K562 (cell line): ENCODE results near the gene CFD. TPM values are rescaled to one million over a fixed set of nuclear protein-coding genes. Genes with fewer than 3 reads are reported as not detected.

Source experiments
- ATAC-seq: fragments of 200-7000 bp; cut with Tn5 transposase; 3 replicates; pipeline ENCODE4 v1.9.1; 2020; ENCODE audit warnings: moderate library complexity
- BruUV-seq: library from RNA; stranded (reverse); fragments of 400-500 nt; replicated peaks from 2 replicates; lab custom pipeline; 2021; lab: Mats Ljungman, UMichigan
- CTCF ChIA-PET: fragments of 300-600 bp; formaldehyde crosslinking; extraction: SDS; loops from one replicate; lab custom pipeline; 2021; ENCODE audit warnings: low intra/inter-chr PET ratio; lab: Yijun Ruan, JAX
- POLR2A ChIA-PET: fragments of 300-600, 350-650 bp; sonication (Branson Sonifier 250); formaldehyde crosslinking; extraction: SDS; loops from one replicate; lab custom pipeline; 2021; ENCODE audit warnings: antibody characterized with exemption, inconsistent platforms; lab: Yijun Ruan, JAX
- DNase-seq, 4 experiments: peaks; one replicate each; pipeline versions ENCODE4 v3.0.0 to v3.0.0-alpha.2; 2011 to 2018; ENCODE audit warnings: low spot score in 3 of 4, mixed read lengths in 3 of 4; ENCODE audit errors: extremely low read depth in 1 of 4
- FAIRE-seq: peaks from 2 replicates; lab custom pipeline; 2011; peaks lifted over from hg19 to GRCh38; lab: Jason Lieb, UNC
- H2AFZ ChIP-seq: 2 replicates; pipeline ENCODE4 v1.6.0; 2011; ENCODE audit warnings: low read depth, low read length, control low read depth, inconsistent platforms
- H3K27ac ChIP-seq: fragments of 200-600 bp; 3 replicates; pipeline ENCODE4 v1.8.0; 2011; ENCODE audit warnings: low read depth, mild to moderate bottlenecking, control low read depth, inconsistent platforms, low read length, moderate library complexity, mixed read lengths; ENCODE audit errors: extremely low read depth
- H3K27me3 ChIP-seq, 2 experiments: fragments of 300-600 bp in 1 of 2; 2 replicates in 1 of 2; 3 replicates in 1 of 2; pipeline versions ENCODE4 v1.6.0 to v1.8.0; 2011; ENCODE audit warnings: inconsistent platforms in 2 of 2, low read length in 2 of 2, mild to moderate bottlenecking in 1 of 2, mixed read lengths in 1 of 2, moderate library complexity in 1 of 2; ENCODE audit not compliant: control insufficient read depth in 2 of 2, insufficient read depth in 2 of 2
- H3K36me3 ChIP-seq: fragments of 300-600 bp; 3 replicates; pipeline ENCODE4 v1.8.0; 2011; ENCODE audit warnings: mild to moderate bottlenecking, low read length, inconsistent platforms; ENCODE audit not compliant: control insufficient read depth, insufficient read depth
- H3K4me1 ChIP-seq, 2 experiments: fragments of 200-600 bp in 1 of 2; replicated peaks in 1 of 2; 2 replicates in 1 of 2; 3 replicates in 1 of 2; pipeline versions ENCODE4 v1.5.1 to v1.8.0; 2011; ENCODE audit warnings: inconsistent platforms in 2 of 2, low read length in 2 of 2, mild to moderate bottlenecking in 1 of 2, mixed read lengths in 1 of 2, moderate library complexity in 1 of 2; ENCODE audit not compliant: control insufficient read depth in 2 of 2, insufficient read depth in 2 of 2
- H3K4me2 ChIP-seq: 2 replicates; pipeline ENCODE4 v1.6.1; 2011; ENCODE audit warnings: low read length, control low read depth, inconsistent platforms, mixed read lengths; ENCODE audit not compliant: insufficient read depth
- H3K4me3 ChIP-seq: fragments of 200-600 bp; sonication (generic), shearing (Covaris generic); 2 replicates; pipeline ENCODE4 v1.5.1; 2016; ENCODE audit warnings: control low read depth, inconsistent platforms
- H3K79me2 ChIP-seq: fragments of 200-600 bp; 3 replicates; pipeline ENCODE4 v1.8.0; 2011; ENCODE audit warnings: low read length, inconsistent platforms; ENCODE audit not compliant: control insufficient read depth, insufficient read depth
- H3K9ac ChIP-seq, 2 experiments: 2 replicates each; pipeline versions ENCODE4 v1.6.0 to v1.6.1; 2011; ENCODE audit warnings: low read depth in 2 of 2, low read length in 2 of 2, control low read depth in 1 of 2, inconsistent platforms in 1 of 2, mild to moderate bottlenecking in 1 of 2, mixed read lengths in 1 of 2; ENCODE audit not compliant: insufficient read depth in 1 of 2
- H3K9me1 ChIP-seq: one replicate; pipeline ENCODE4 v1.6.0; 2011; ENCODE audit warnings: inconsistent platforms, mild to moderate bottlenecking, low read length, moderate library complexity; ENCODE audit not compliant: control insufficient read depth, insufficient read depth
- H3K9me3 ChIP-seq: replicated peaks from 2 replicates; pipeline ENCODE4 v1.5.1; 2011; ENCODE audit warnings: low read depth, low read length, inconsistent platforms; ENCODE audit not compliant: control insufficient read depth, insufficient read depth
- H4K20me1 ChIP-seq: replicated peaks from 2 replicates; pipeline ENCODE4 v1.6.1; 2011; ENCODE audit warnings: low read length, inconsistent platforms, mixed read lengths; ENCODE audit not compliant: control insufficient read depth, insufficient read depth
- ADNP ChIP-seq: fragments of 200-800 bp; sonication (Bioruptor generic); IDR thresholded peaks from 2 replicates; pipeline ENCODE4 v1.6.1; 2016; ENCODE audit warnings: missing genetic modification characterization, missing compliant biosample characterization
- ARID3A ChIP-seq: IDR thresholded peaks from 2 replicates; pipeline ENCODE4 v1.6.1; 2012; ENCODE audit warnings: low read depth, low read length, improper control_type of control experiment, borderline replicate concordance
- CBX5 ChIP-seq: IDR thresholded peaks from 2 replicates; pipeline ENCODE4 v1.6.1; 2014; ENCODE audit warnings: low read depth, borderline replicate concordance
- CEBPG ChIP-seq, 3 experiments: fragments of 200-800 bp in 1 of 3; sonication (Bioruptor generic) in 1 of 3; sonication (generic) in 1 of 3; formaldehyde crosslinking in 1 of 3; IDR thresholded peaks in 2 of 3; conservative IDR thresholded peaks in 1 of 3; 2 replicates each; pipeline versions ENCODE4 v1.6.1 to v1.8.0; 2016 to 2022; ENCODE audit warnings: missing compliant biosample characterization in 2 of 3, missing genetic modification characterization in 2 of 3, mild to moderate bottlenecking in 1 of 3, missing genetic modification reagents in 1 of 3
- ELF4 ChIP-seq: fragments of 450-650 bp; formaldehyde crosslinking; IDR thresholded peaks from 2 replicates; pipeline ENCODE4 v1.4.0; 2022; ENCODE audit warnings: missing genetic modification characterization
- HCFC1 ChIP-seq: IDR thresholded peaks from 2 replicates; pipeline ENCODE4 v1.6.1; 2012; ENCODE audit warnings: low read depth, low read length, improper control_type of control experiment
- IFI16 ChIP-seq: fragments of 250-450 bp; sonication (Bioruptor Pico); IDR thresholded peaks from 2 replicates; pipeline ENCODE4 v2.1.2; 2022; ENCODE audit warnings: mild to moderate bottlenecking, inconsistent platforms
- IRF2 ChIP-seq: sonication (generic); formaldehyde crosslinking; IDR thresholded peaks from 2 replicates; pipeline ENCODE4 v1.8.1; 2022; ENCODE audit warnings: mild to moderate bottlenecking, missing genetic modification reagents
- JUNB ChIP-seq: fragments of 450-650 bp; formaldehyde crosslinking; conservative IDR thresholded peaks from 2 replicates; pipeline ENCODE4 v1.4.0; 2020; ENCODE audit warnings: mild to moderate bottlenecking
- NCOA6 ChIP-seq: fragments of 450-650 bp; IDR thresholded peaks from 2 replicates; pipeline ENCODE4 v1.6.1; 2017; ENCODE audit warnings: mild to moderate bottlenecking
- RCOR1 ChIP-seq, 2 experiments: IDR thresholded peaks; 2 replicates each; pipeline ENCODE4 v1.6.1; 2012; ENCODE audit warnings: low read depth in 2 of 2, low read length in 2 of 2, borderline replicate concordance in 1 of 2, improper control_type of control experiment in 1 of 2
- TCFL5 ChIP-seq: fragments of 250-450 bp; sonication (Bioruptor Pico); conservative IDR thresholded peaks from 2 replicates; pipeline ENCODE4 v1.6.1; 2021; ENCODE audit warnings: mild to moderate bottlenecking, moderate library complexity, matching md5 sums
- ZNF592 ChIP-seq: fragments of 450-650 bp; IDR thresholded peaks from 2 replicates; pipeline ENCODE4 v1.6.1; 2017; ENCODE audit warnings: antibody characterized with exemption, mild to moderate bottlenecking
- WGBS: fragments of 100-300 bp; shearing (Covaris generic); methylation state at CpG from one replicate; pipeline ENCODE4 v1.1.6; 2016; ENCODE audit warnings: low coverage, mixed read lengths; ENCODE audit not compliant: insufficient coverage; ENCODE audit errors: missing lambda C conversion rate; 5-methylcytosine and 5-hydroxymethylcytosine counted together
- in situ Hi-C: fragments of 300-500 bp; cut with MboI; formaldehyde crosslinking; loops from 4 replicates; pipeline ENCODE4 v1.15.0; 2018; ENCODE audit warnings: inconsistent platforms, mixed read lengths
- intact Hi-C: fragments of 100-400 bp; cut with micrococcal nuclease; formaldehyde crosslinking; loops from 2 replicates; pipeline ENCODE4 v1.14.2; 2022
- polyA plus RNA-seq, 8 experiments: library from polyadenylated mRNA; depleted of rRNA in 4 of 8; stranded (reverse) in 5 of 8; unstranded in 3 of 8; fragments of >200 nt; fragmentation: Nextera tagmentation in 2 of 8; fragmentation: Illumina TruSeq in 1 of 8; extraction: Ambion mirVana in 2 of 8; extraction: Trizol in 1 of 8; gene quantifications; 2 replicates each; pipeline versions ENCODE4 v1.2.1 to v1.2.3, GENCODE V29; 2011 to 2014; ENCODE audit warnings: inconsistent platforms in 1 of 8, missing spikeins in 1 of 8
- total RNA-seq, 7 experiments: library from RNA; depleted of rRNA in 6 of 7; stranded (reverse); fragments of >200 nt in 6 of 7; fragmentation: Illumina TruSeq in 2 of 7; extraction: Trizol in 2 of 7; gene quantifications; 2 replicates each; pipeline versions ENCODE4 v1.2.1 to v1.2.3, GENCODE V29; 2011 to 2021; ENCODE audit warnings: low replicate concordance in 1 of 7
- TF ChIP-seq, protein P1 (sequence below): fragments of 250-450 bp; sonication (Bioruptor Pico); IDR thresholded peaks from 2 replicates; pipeline ENCODE4 v1.9.0; 2021; ENCODE audit warnings: mild to moderate bottlenecking, inconsistent platforms

The CFD gene
- total and polyA plus RNA-seq, 9 of the 15 experiments (the other 6 are each of a cell fraction or from before 2014, with no cell fraction given) = 0.52 to 59.4 (median 7.6) TPM

DNA sequence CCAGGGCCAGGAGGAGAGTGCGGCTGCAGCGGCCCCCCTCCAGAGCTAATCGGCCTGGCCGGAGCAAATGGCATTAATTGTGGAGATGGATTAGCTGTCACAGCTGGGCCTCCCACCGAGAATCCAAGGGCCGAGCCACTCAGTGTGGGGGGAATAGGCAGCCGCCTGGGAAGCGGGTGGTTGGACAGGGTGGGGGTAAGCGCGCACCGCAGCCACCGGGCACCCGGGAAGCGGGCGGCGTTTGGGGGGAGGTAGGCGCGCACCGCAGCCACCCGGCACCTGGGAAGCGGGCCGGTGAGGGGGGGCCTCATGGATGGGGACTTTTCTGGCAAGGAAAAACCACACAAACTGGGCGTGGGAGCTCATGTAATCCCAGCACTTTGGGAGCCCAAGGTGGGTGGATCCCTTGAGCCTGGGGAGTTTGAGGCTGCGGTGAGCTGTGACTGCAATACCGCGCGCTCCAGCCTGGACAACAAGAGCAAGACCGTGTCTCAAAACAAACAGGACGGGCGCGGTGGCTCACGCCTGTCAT lies 43.9 kb downstream of the CFD start:
- Histone ChIP-seq H3K27me3 (no peaks in the 10 kb centered on the region), H3K36me3 (peaks cover 65% of the 10 kb centered on the region; the same call in 2 of the 3 replicates), H3K9me3 (no peaks in the 10 kb centered on the region), H3K27ac (peak overlapping the region; percentile 61), H2AFZ (no peak overlapping the region), H3K9ac (peak overlapping the region in 1 of 2 experiments; percentile 85; a peak in 2 of 4 replicates), H4K20me1 (peaks cover 12% of the 10 kb centered on the region), H3K79me2 (peaks cover 80% of the 10 kb centered on the region), H3K4me1 (peaks cover 54 to 88% of the 10 kb centered on the region in 2 experiments), H3K4me3 (no peak overlapping the region), H3K9me1 (peaks cover 5% of the 10 kb centered on the region), H3K4me2 (no peak overlapping the region)
- 34% methylated on average over 27 of the region's 32 CpGs for WGBS
- FAIRE-seq = no peak
- in situ Hi-C loops (no loop called here), intact Hi-C loops (no loop called here)
- POLR2A ChIA-PET = interaction anchor here (0.6 to 3.2 kb wide), 2 partner anchors 10 to 833 kb away, joined by 3 to 15 read pairs; partner anchors contain the start of genes MED16 and RNU6-9
- CTCF ChIA-PET = no interaction called here
- DNase-seq = peak in 1 of 4 experiments; percentile 67
- ATAC-seq = no peak
- no TSS peak for BruUV-seq
- TF ChIP-seq NCOA6 (no peak), ARID3A (no peak), IFI16 (CRISPR knock-in tag) (no peak), CBX5 (no peak), JUNB (CRISPR knock-in tag) (no peak), ELF4 (no peak), ADNP (tag) (no peak), HCFC1 (no peak), TCFL5 (no peak), RCOR1 (IDR thresholded peaks at IDR 0.05; ENCODE audit: borderline replicate concordance in 1 of 2, low read depth in 2 of 2, low read length in 2 of 2) (no peak), CEBPG (CRISPR knock-in tag; IDR thresholded peaks at IDR 0.05) (0 out of 2 replicates have a peak, but pooled peaks have one; percentile 19), CEBPG (tag; conservative IDR thresholded peaks at IDR 0.05 in 1 of 2, IDR thresholded peaks at IDR 0.05 in 1 of 2) (no peak), ZNF592 (0 out of 2 replicates have a peak, but pooled peaks have one; percentile 38), IRF2 (CRISPR knock-in tag) (no peak)
- TF ChIP-seq, protein P1, sequence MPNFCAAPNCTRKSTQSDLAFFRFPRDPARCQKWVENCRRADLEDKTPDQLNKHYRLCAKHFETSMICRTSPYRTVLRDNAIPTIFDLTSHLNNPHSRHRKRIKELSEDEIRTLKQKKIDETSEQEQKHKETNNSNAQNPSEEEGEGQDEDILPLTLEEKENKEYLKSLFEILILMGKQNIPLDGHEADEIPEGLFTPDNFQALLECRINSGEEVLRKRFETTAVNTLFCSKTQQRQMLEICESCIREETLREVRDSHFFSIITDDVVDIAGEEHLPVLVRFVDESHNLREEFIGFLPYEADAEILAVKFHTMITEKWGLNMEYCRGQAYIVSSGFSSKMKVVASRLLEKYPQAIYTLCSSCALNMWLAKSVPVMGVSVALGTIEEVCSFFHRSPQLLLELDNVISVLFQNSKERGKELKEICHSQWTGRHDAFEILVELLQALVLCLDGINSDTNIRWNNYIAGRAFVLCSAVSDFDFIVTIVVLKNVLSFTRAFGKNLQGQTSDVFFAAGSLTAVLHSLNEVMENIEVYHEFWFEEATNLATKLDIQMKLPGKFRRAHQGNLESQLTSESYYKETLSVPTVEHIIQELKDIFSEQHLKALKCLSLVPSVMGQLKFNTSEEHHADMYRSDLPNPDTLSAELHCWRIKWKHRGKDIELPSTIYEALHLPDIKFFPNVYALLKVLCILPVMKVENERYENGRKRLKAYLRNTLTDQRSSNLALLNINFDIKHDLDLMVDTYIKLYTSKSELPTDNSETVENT (CRISPR knock-in tag) = no peak
